GM18907 (cell line): Measurements from ENCODE around the gene SIGLEC5.

Source experiments
- ATAC-seq: cut with Tn5 transposase; IDR thresholded peaks from one replicate; pipeline ENCODE4 v1.9.1; 2021; ENCODE audit warnings: mild to moderate bottlenecking, moderate library complexity; ENCODE audit not compliant: unreplicated experiment

SIGLEC5 gene

DNA sequence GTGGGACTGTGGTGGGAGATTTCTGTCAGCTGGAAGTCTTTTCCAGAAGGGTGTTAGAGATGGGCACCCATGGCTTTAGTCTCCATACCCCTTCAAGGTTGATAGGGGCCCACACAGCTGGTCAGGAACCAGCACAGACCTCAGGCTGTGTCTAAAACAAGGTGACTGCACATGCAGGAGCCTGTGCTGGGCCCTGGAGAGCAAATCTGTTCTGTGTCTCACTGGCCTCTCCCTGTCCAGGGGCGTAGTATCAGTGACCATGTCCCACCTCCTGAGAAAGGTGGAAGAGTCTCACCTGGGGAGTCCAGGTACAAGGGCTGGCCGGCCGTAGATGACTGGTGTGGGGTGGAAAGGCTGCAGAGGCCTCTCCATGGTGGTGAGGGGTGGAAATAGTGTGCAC, 39.8 kb downstream of the SIGLEC5 start:
- ATAC-seq, result no peak

DNA sequence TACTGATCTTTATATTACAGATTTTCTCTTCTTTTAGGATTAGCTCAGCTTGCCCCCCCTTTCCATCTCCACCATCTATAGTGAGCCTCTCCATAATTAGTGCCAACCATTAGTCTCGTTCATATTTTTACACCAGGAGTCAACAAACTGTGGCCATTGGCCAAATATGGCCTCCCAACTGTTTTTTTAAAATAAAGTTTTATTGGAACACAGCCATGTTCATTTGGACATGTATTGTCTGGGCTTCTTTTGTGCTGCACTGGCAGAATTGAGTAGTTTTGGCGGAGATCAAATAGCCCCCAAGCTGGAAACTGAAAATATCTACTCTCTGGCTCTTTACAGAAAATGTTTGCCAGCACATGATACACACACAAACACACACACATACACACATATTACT, 40.7 kb downstream of the SIGLEC5 start:
- ATAC-seq, result no peak

DNA sequence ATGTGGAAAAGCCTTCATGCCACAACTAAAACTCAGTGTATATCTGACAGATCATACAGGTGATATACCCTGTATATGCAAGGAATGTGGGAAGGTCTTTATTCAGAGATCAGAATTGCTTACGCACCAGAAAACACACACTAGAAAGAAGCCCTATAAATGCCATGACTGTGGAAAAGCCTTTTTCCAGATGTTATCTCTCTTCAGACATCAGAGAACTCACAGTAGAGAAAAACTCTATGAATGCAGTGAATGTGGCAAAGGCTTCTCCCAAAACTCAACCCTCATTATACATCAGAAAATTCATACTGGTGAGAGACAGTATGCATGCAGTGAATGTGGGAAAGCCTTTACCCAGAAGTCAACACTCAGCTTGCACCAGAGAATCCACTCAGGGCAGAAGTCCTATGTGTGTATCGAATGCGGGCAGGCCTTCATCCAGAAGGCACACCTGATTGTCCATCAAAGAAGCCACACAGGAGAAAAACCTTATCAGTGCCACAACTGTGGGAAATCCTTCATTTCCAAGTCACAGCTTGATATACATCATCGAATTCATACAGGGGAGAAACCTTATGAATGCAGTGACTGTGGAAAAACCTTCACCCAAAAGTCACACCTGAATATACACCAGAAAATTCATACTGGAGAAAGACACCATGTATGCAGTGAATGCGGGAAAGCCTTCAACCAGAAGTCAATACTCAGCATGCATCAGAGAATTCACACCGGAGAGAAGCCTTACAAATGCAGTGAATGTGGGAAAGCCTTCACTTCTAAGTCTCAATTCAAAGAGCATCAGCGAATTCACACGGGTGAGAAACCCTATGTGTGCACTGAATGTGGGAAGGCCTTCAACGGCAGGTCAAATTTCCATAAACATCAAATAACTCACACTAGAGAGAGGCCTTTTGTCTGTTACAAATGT, 42.7 kb downstream of the SIGLEC5 start:
- ATAC-seq, result no peak

DNA sequence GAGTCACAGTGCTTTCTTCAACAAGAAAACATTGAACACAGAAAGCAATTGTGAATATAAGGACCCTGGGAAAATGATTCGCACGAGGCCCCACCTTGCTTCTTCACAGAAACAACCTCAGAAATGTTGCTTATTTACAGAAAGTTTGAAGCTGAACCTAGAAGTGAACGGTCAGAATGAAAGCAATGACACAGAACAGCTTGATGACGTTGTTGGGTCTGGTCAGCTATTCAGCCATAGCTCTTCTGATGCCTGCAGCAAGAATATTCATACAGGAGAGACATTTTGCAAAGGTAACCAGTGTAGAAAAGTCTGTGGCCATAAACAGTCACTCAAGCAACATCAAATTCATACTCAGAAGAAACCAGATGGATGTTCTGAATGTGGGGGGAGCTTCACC, 43.4 kb downstream of the SIGLEC5 start:
- ATAC-seq, result no peak

GRCh38 chr19:51586103-51586728, 44.0 kb downstream of the SIGLEC5 start:
- ATAC-seq, result no peak

DNA sequence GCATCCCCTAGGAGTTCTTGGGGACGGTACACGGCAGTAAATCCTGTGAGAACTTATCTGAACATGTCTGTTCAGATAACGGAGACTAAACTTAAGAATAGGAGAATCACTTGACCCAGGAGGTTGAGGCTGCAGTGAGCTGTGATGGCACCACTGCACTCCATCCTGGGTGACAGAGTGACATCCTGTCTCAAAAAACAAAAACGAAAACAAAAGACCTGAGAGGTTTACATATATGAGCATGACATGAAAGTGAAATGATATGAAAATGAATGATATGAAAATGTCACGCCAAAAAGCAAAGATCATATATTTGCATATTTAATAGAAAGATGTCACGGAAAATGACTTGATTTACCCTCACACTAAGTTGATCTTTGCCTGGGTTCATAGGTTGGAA, 53.4 kb downstream of the SIGLEC5 start:
- peak; percentile 69 for ATAC-seq

- no peak for ATAC-seq
These were observed 56.9 kb downstream of the SIGLEC5 start for GRCh38 chr19:51573331-51573730.

- no peak for ATAC-seq
These were observed 57.3 kb downstream of the SIGLEC5 start for GRCh38 chr19:51572908-51573307.

DNA sequence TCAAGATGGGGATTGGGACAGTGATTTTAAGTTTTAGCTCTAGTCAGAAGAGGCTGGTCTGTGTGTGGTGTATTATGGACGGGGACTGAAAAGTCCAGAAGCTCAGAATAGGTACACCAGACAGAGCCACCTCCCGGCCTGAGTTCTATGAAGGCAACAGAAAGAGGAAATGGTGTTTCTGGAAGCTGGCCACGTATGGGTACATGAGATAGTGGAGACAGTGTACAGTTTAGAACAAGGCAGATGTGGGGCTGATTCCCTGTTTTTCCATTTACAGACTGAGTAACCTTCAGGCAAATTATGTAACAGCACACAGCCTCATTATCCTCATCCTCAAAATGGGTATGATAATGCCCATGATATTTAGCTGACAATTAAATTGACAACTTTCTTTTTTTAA, 57.8 kb downstream of the SIGLEC5 start:
- ATAC-seq, result no peak

GRCh38 chr19:51571599-51571998, 58.6 kb downstream of the SIGLEC5 start:
- ATAC-seq, result no peak

DNA sequence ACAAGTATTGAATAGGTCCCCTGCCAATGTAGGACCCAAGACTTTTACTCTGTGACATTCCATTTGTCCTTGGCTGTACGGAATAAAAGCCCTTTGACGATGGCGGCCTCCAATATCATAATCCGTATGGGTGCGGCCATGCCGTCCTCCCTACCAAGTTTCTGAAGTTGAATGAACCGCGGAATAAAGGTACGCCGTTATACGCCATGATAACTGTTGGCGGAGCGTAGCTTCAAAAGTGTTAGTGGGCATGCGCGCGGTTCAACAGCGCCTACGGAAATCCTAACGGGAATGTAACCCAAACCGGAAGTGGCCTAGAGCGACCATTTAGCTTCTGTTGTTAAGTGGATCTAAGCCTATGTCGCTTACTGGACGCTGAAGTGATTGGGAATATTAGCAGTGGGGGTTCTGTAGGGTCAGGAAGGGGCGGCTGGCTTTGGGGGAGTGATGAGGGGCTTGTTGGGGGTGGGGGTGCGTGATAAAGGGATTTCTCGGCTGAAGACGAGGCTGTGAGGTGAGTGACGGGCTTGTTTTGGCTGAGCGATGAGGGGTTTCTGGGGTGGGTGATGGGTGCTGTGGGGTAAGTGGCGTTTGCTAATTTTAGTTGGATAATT, 59.1 kb downstream of the SIGLEC5 start, which contains the start of gene ZNF175:
TSS of gene ZNF175 (plus strand) at position 322 of the 614 bp plus-strand sequence. CDS start 2,047 bp downstream, outside the sequence.
- peak; percentile 86 for ATAC-seq

- no peak for ATAC-seq
These were observed 61.7 kb downstream of the SIGLEC5 start for GRCh38 chr19:51568456-51568855.

DNA sequence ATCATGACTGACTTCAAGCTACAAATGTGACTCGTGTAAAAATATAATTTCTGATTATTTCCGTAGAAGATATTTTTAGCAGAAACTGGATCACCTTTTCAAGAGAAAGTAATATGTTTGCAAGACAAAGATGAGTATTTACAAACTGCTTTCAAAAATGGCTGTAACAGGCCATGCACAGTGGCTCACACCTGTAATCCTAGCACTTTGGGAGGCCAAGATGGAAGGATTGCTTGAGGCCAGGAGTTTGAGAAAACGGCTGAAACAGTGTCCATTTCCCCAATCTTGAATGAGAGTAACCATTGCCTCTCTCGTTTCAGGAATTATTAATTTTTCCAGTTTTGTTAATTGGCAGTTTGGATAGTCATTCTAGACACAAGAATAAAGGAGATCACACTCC, 62.6 kb downstream of the SIGLEC5 start:
- ATAC-seq, result no peak

DNA sequence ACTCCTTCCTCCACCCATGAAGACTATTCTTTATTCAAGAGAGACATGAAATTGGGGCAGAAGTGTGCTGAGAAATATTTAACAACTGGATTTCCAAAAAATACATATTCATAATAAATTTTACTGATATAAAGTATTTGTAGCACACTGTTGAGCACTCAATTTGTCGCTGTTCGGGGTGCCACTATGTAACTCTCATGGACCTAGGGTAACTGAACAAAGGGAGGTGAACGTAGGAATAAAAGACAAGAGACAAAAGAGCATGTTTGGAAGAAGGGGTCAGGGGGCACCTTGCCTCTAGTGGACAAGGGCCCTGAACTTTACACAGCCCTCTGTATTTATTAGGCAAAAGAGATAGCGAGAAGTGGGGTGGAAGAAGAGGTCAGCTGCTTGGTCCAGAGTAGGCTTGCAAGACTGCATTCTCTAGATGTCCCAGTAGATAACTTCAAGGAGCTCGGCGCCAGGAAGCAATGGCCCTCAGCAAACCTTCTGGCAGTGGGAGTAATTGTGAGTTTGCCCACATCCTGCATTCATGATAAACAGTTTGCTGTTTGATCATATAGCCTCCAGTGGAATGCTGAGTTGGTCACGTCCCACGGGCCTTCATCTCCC, 63.6 kb downstream of the SIGLEC5 start:
- ATAC-seq, result no peak

- ATAC-seq, result no peak
These were observed 64.6 kb downstream of the SIGLEC5 start for GRCh38 chr19:51565583-51565982.

DNA sequence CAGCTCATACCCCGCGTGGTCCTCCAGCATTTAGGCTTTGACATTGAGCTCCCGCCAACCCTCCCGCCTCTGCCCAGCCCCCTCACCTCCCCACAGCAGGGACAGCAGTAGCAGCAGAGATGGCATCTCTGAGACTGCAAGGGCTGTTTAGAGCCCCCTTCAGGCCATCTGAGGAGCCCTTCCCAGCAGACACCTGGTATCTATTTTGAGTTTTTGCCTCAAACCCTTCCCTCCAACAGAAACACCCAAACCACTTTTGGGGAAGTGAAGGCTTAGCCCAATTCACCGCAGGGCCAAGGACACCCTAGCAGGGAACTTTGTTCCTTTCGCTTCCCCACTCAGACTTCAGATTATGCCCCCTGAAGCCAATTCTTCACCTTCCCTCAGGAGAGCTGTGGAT, 65.4 kb downstream of the SIGLEC5 start:
- no peak for ATAC-seq
